HCT116 (cell line): ENCODE measurements around the gene C1QL4. TPM values are rescaled to one million over a fixed set of nuclear protein-coding genes. Genes with fewer than 3 reads are reported as not detected.

ENCODE experiments used
- ATAC-seq: fragments of 200-7000 bp; cut with Tn5 transposase; 2 replicates; pipeline ENCODE4 v1.9.1; 2020; ENCODE audit warnings: mild to moderate bottlenecking, moderate library complexity
- BruUV-seq: library from RNA; stranded (reverse); fragments of 400-500 nt; replicated peaks from 2 replicates; lab custom pipeline; 2021; lab: Mats Ljungman, UMichigan
- CTCF ChIA-PET: fragments of 300-600 bp; sonication (Branson Sonifier 250); formaldehyde crosslinking; loops from one replicate; lab custom pipeline; 2021; ENCODE audit warnings: antibody characterized with exemption; lab: Charles Lee
- POLR2A ChIA-PET: fragments of 300-600, 350-600 bp; sonication (Branson Sonifier 250); formaldehyde crosslinking; loops from one replicate; lab custom pipeline; 2021; ENCODE audit warnings: antibody characterized with exemption; lab: Charles Lee
- RAD21 ChIA-PET, 2 experiments: fragments of 300-600 bp; sonication (Branson Sonifier 250); formaldehyde crosslinking; loops; one replicate each; lab custom pipeline; 2023; ENCODE audit warnings: low total read pairs in 2 of 2; ENCODE audit not compliant: uncharacterized antibody in 2 of 2, unreplicated experiment in 2 of 2, low non-redundant PET in 1 of 2; lab: Charles Lee
- DNase-seq: peaks from one replicate; pipeline ENCODE4 v3.0.0-alpha.2; 2010; ENCODE audit warnings: low read depth, low spot score
- H2AFZ ChIP-seq: fragments of 200-600 bp; shearing (Covaris generic), sonication (generic); 2 replicates; pipeline ENCODE4 v1.6.1; 2017; ENCODE audit warnings: low read depth, mixed run types, mixed read lengths, antibody characterized with exemption, low read length; ENCODE audit not compliant: poor library complexity, severe bottlenecking
- H3K27ac ChIP-seq: 2 replicates; pipeline ENCODE4 v1.5.1; 2012; ENCODE audit warnings: low read depth, low read length
- H3K27me3 ChIP-seq: fragments of 200-600 bp; sonication (generic); 2 replicates; pipeline ENCODE4 v1.6.1; 2016; ENCODE audit warnings: mixed run types, low read length, mixed read lengths; ENCODE audit not compliant: insufficient read depth
- H3K36me3 ChIP-seq, 2 experiments: fragments of 200-500 bp in 1 of 2; fragments of 200-600 bp in 1 of 2; sonication (Bioruptor generic) in 1 of 2; sonication (generic) in 1 of 2; 2 replicates each; pipeline versions ENCODE4 v1.5.1 to v1.6.1; 2014 to 2016; ENCODE audit warnings: low read length in 2 of 2, inconsistent platforms in 1 of 2, mixed read lengths in 1 of 2, mixed run types in 1 of 2; ENCODE audit not compliant: insufficient read depth in 2 of 2, control insufficient read depth in 1 of 2
- H3K4me1 ChIP-seq, 2 experiments: fragments of 200-600 bp in 1 of 2; sonication (generic) in 1 of 2; 2 replicates each; pipeline versions ENCODE4 v1.5.1 to v1.6.1; 2012 to 2017; ENCODE audit warnings: low read length in 2 of 2, inconsistent platforms in 1 of 2, mild to moderate bottlenecking in 1 of 2, mixed read lengths in 1 of 2, mixed run types in 1 of 2, moderate library complexity in 1 of 2; ENCODE audit not compliant: insufficient read depth in 2 of 2, control insufficient read depth in 1 of 2
- H3K4me2 ChIP-seq: fragments of 200-600 bp; sonication (generic); 2 replicates; pipeline ENCODE4 v1.6.1; 2017; ENCODE audit warnings: mixed run types, low read length, mixed read lengths
- H3K4me3 ChIP-seq, 2 experiments: fragments of 200-600 bp in 1 of 2; sonication (generic) in 1 of 2; replicated peaks in 1 of 2; 2 replicates each; pipeline ENCODE4 v1.5.1; 2011 to 2016; ENCODE audit warnings: low read length in 2 of 2, control low read depth in 1 of 2, low read depth in 1 of 2, mild to moderate bottlenecking in 1 of 2, mixed read lengths in 1 of 2, mixed run types in 1 of 2
- H3K79me2 ChIP-seq: fragments of 200-600 bp; sonication (generic); 2 replicates; pipeline ENCODE4 v1.6.1; 2017; ENCODE audit warnings: mild to moderate bottlenecking, mixed run types, low read length, moderate library complexity, mixed read lengths; ENCODE audit not compliant: insufficient read depth
- H3K9ac ChIP-seq: fragments of 200-600 bp; sonication (generic); 2 replicates; pipeline ENCODE4 v1.6.1; 2016; ENCODE audit warnings: low read length, mixed read lengths
- H3K9me2 ChIP-seq: fragments of 200-600 bp; sonication (generic), shearing (Covaris generic); 2 replicates; pipeline ENCODE4 v1.6.1; 2017; ENCODE audit warnings: mixed run types, mild to moderate bottlenecking, moderate library complexity; ENCODE audit not compliant: insufficient read depth
- H3K9me3 ChIP-seq, 2 experiments: fragments of 200-500 bp in 1 of 2; fragments of 200-600 bp in 1 of 2; sonication (Bioruptor generic) in 1 of 2; sonication (generic) in 1 of 2; 2 replicates each; pipeline ENCODE4 v1.6.1; 2014 to 2017; ENCODE audit warnings: low read length in 2 of 2, mixed read lengths in 2 of 2, inconsistent platforms in 1 of 2, low read depth in 1 of 2, mild to moderate bottlenecking in 1 of 2, mixed run types in 1 of 2, moderate library complexity in 1 of 2; ENCODE audit not compliant: control insufficient read depth in 1 of 2, insufficient read depth in 1 of 2
- H4K20me1 ChIP-seq: fragments of 200-600 bp; sonication (generic), shearing (Covaris generic); 2 replicates; pipeline ENCODE4 v1.6.1; 2017; ENCODE audit warnings: mixed run types, mild to moderate bottlenecking, moderate library complexity; ENCODE audit not compliant: insufficient read depth
- ATF3 ChIP-seq: IDR thresholded peaks from 2 replicates; pipeline ENCODE4 v1.6.1; 2012
- CBX3 ChIP-seq: IDR thresholded peaks from 2 replicates; pipeline ENCODE4 v1.6.1; 2012; ENCODE audit warnings: low read depth
- CEBPB ChIP-seq: IDR thresholded peaks from 2 replicates; pipeline ENCODE4 v1.6.1; 2012; ENCODE audit warnings: low read depth
- CTCF ChIP-seq, 3 experiments: fragments of 200-600 bp in 1 of 3; sonication (generic) in 1 of 3; IDR thresholded peaks in 2 of 3; conservative IDR thresholded peaks in 1 of 3; 2 replicates each; pipeline ENCODE4 v1.5.1; 2012 to 2017; ENCODE audit warnings: low read depth in 2 of 3, low read length in 2 of 3, antibody characterized with exemption in 1 of 3, borderline replicate concordance in 1 of 3, control low read depth in 1 of 3, mild to moderate bottlenecking in 1 of 3, mixed read lengths in 1 of 3, mixed run types in 1 of 3, moderate library complexity in 1 of 3; ENCODE audit not compliant: insufficient read depth in 1 of 3
- EGR1 ChIP-seq: IDR thresholded peaks from 2 replicates; pipeline ENCODE4 v1.6.1; 2012; ENCODE audit warnings: low read depth
- ELF1 ChIP-seq: IDR thresholded peaks from 2 replicates; pipeline ENCODE4 v1.6.1; 2012; ENCODE audit warnings: low read depth, borderline replicate concordance
- EZH2 ChIP-seq: fragments of 200-600 bp; sonication (generic); IDR thresholded peaks from 2 replicates; pipeline ENCODE4 v1.6.1; 2017; ENCODE audit warnings: antibody characterized with exemption, mixed run types
- EZH2phosphoT487 ChIP-seq: fragments of 200-600 bp; IDR thresholded peaks from 2 replicates; pipeline ENCODE4 v1.6.1; 2018; ENCODE audit warnings: antibody characterized with exemption, borderline replicate concordance
- MAX ChIP-seq: IDR thresholded peaks from 2 replicates; pipeline ENCODE4 v1.6.1; 2012
- RAD21 ChIP-seq: IDR thresholded peaks from 2 replicates; pipeline ENCODE4 v1.6.1; 2012; ENCODE audit warnings: low read depth, mild to moderate bottlenecking
- SIN3A ChIP-seq: IDR thresholded peaks from 2 replicates; pipeline ENCODE4 v1.6.1; 2012; ENCODE audit warnings: low read depth
- SP1 ChIP-seq: IDR thresholded peaks from 2 replicates; pipeline ENCODE4 v1.6.1; 2012; ENCODE audit warnings: low read depth
- TCF7L2 ChIP-seq: IDR thresholded peaks from 2 replicates; pipeline ENCODE4 v1.7.0; 2011; ENCODE audit warnings: borderline replicate concordance, inconsistent platforms; ENCODE audit not compliant: insufficient read depth, insufficient read length; ENCODE audit errors: extremely low read depth
- YY1 ChIP-seq: IDR thresholded peaks from 2 replicates; pipeline ENCODE4 v1.6.1; 2011; ENCODE audit warnings: low read length, low read depth, moderate library complexity, mild to moderate bottlenecking; ENCODE audit not compliant: insufficient replicate concordance; ENCODE audit errors: extremely low read depth
- ZNF274 ChIP-seq: fragments of 200-500 bp; sonication (Bioruptor generic); IDR thresholded peaks from 2 replicates; pipeline ENCODE4 v1.6.1; 2014; ENCODE audit warnings: mild to moderate bottlenecking, low read depth, low read length, inconsistent platforms
- intact Hi-C: fragments of 100-400 bp; cut with micrococcal nuclease; formaldehyde crosslinking; loops from 2 replicates; pipeline ENCODE4 v1.10.0; 2022
- total RNA-seq: library from RNA; stranded (reverse); gene quantifications from one replicate; pipeline ENCODE4 v1.2.1, GENCODE V29; 2021; ENCODE audit not compliant: unreplicated experiment

Gene C1QL4
- total RNA-seq, 1 experiment from 2014 or later = 8.1 TPM

- BruUV-seq = no TSS peak
Observed at GRCh38 chr12:49330631-49331379, 6.2 kb downstream of the C1QL4 start.

More at GRCh38 chr12:49330631-49331379, 6.2 kb downstream of the C1QL4 start:
- POLR2A ChIA-PET = interaction anchor here (1.1 to 1.6 kb wide), 4 partner anchors 8 to 36 kb away, joined by 3 to 22 read pairs (median 4); partner anchors contain the start of genes PRPH and TROAP
- H3K4me3 ChIP-seq = no peak overlapping the region
- H3K9me3 ChIP-seq = no peaks in the 10 kb centered on the region
- no peaks in the 10 kb centered on the region for H4K20me1 ChIP-seq
- H3K4me1 ChIP-seq = peaks cover 3 to 8% of the 10 kb centered on the region in 2 experiments; a peak in 2 of 4 replicates
- H3K27me3 ChIP-seq = no peaks in the 10 kb centered on the region
- RAD21 ChIA-PET = interaction anchor here (0.6 to 1.4 kb wide), 9 partner anchors 8 to 250 kb away, joined by 3 to 9 read pairs (median 5); partner anchors contain the start of gene TROAP (in 1 of the 2)
- no peaks in the 10 kb centered on the region for H3K9me2 ChIP-seq
- no peak overlapping the region for H3K9ac ChIP-seq
- CTCF ChIA-PET = interaction anchor here (0.6 to 3.5 kb wide), 24 partner anchors 8 to 410 kb away, joined by 3 to 80 read pairs (median 5); partner anchors contain the start of genes DNAJC22, TMBIM6 and TROAP
- intact Hi-C loops = loop anchor here (1.0 kb wide), 1 partner anchor 26 kb away; no protein-coding TSS in a partner anchor
- H2AFZ ChIP-seq = no peak overlapping the region
- DNase-seq = no peak
- TF ChIP-seq EZH2 (no peak), YY1 (no peak), ELF1 (no peak), EGR1 (no peak), MAX (no peak), ZNF274 (no peak), CEBPB (no peak), SP1 (no peak), EZH2phosphoT487 (no peak), CTCF (IDR thresholded peaks at IDR 0.05 in 2 of 3, conservative IDR thresholded peaks at IDR 0.05 in 1 of 3; ENCODE audit: borderline replicate concordance in 1 of 3, insufficient read depth in 1 of 3, low read depth in 2 of 3, low read length in 2 of 3) (no peak), ATF3 (no peak), SIN3A (no peak), CBX3 (no peak), TCF7L2 (no peak), RAD21 (no peak)
- no peak overlapping the region for H3K4me2 ChIP-seq
- peak overlapping the region; percentile 35; the same call in 1 of the 2 replicates for H3K27ac ChIP-seq
- H3K79me2 ChIP-seq = 0 out of 2 replicates have a peak, but pooled peaks cover 5% of the 10 kb centered on the region
- peaks cover 11 to 32% of the 10 kb centered on the region in 2 experiments; a peak in 2 of 4 replicates for H3K36me3 ChIP-seq
- no peak for ATAC-seq
